ENCODE measurements around the gene FBXL16.

DNA sequence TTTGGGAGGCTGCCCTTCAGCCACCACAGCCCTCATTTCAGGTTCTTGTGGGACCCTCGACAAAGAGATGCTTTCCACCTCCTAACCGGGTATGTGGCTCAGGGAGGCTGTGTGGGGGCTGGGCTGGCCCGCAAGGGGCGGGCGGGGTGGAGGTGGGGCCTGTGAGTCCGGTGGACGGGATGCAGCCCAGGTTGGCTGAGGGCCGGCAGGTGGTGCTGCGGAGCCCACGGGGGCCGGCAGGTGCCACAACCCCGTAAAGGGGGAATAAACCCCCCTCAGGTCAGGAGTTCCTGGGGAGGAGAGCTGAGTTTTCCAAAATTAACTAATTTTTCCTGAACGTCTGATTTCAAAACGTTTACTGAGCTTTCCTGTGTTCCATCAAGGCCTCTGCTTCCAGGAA, 40.1 kb upstream of the FBXL16 start:
- TF ChIP-seq, protein P1, sequence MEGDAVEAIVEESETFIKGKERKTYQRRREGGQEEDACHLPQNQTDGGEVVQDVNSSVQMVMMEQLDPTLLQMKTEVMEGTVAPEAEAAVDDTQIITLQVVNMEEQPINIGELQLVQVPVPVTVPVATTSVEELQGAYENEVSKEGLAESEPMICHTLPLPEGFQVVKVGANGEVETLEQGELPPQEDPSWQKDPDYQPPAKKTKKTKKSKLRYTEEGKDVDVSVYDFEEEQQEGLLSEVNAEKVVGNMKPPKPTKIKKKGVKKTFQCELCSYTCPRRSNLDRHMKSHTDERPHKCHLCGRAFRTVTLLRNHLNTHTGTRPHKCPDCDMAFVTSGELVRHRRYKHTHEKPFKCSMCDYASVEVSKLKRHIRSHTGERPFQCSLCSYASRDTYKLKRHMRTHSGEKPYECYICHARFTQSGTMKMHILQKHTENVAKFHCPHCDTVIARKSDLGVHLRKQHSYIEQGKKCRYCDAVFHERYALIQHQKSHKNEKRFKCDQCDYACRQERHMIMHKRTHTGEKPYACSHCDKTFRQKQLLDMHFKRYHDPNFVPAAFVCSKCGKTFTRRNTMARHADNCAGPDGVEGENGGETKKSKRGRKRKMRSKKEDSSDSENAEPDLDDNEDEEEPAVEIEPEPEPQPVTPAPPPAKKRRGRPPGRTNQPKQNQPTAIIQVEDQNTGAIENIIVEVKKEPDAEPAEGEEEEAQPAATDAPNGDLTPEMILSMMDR (conservative IDR thresholded peaks at IDR 0.05; ENCODE audit: low read depth, low read length) = peak; percentile 36; the same call in 1 of the 2 replicates
- TF ChIP-seq EZH2 (IDR thresholded peaks at IDR 0.05; ENCODE audit: borderline replicate concordance, low read depth, low read length, poor library complexity, severe bottlenecking) = no peak

Measured in A673 (cell line).